MCF 10A (cell line): ENCODE measurements around the gene THRB. TPM values are rescaled to one million over a fixed set of nuclear protein-coding genes. Genes with fewer than 3 reads are reported as not detected.

Source experiments
- BruUV-seq: library from RNA; stranded (reverse); fragments of 400-500 nt; replicated peaks from 2 replicates; lab custom pipeline; 2021; lab: Mats Ljungman, UMichigan
- CTCF ChIA-PET: fragments of 300-600 bp; sonication (Branson Sonifier 250); formaldehyde crosslinking; extraction: SDS; loops from one replicate; lab custom pipeline; 2021; ENCODE audit warnings: antibody characterized with exemption, inconsistent platforms; lab: Yijun Ruan, JAX
- POLR2A ChIA-PET: fragments of 300-600, 350-650 bp; sonication (Branson Sonifier 250); formaldehyde crosslinking; extraction: SDS; loops from one replicate; lab custom pipeline; 2020; ENCODE audit warnings: antibody characterized with exemption, inconsistent platforms; lab: Yijun Ruan, JAX
- DNase-seq: peaks from one replicate; pipeline ENCODE4 v3.0.0-alpha.2; 2018; ENCODE audit not compliant: unreplicated experiment
- H3K27ac Mint-ChIP-seq: one replicate; pipeline ENCODE4 v1.8.0; 2022; ENCODE audit warnings: mild to moderate bottlenecking, low read depth, mixed read lengths; ENCODE audit not compliant: unreplicated experiment
- H3K27me3 Mint-ChIP-seq: one replicate; pipeline ENCODE4 v1.8.0; 2022; ENCODE audit warnings: mixed read lengths; ENCODE audit not compliant: insufficient read depth, unreplicated experiment
- H3K36me3 Mint-ChIP-seq: one replicate; pipeline ENCODE4 v1.8.0; 2022; ENCODE audit warnings: mild to moderate bottlenecking, moderate library complexity, mixed read lengths; ENCODE audit not compliant: insufficient read depth, unreplicated experiment
- H3K4me1 Mint-ChIP-seq: one replicate; pipeline ENCODE4 v1.8.0; 2022; ENCODE audit warnings: mixed read lengths; ENCODE audit not compliant: insufficient read depth, unreplicated experiment
- H3K4me3 Mint-ChIP-seq: one replicate; pipeline ENCODE4 v1.8.0; 2022; ENCODE audit warnings: mild to moderate bottlenecking, moderate library complexity, mixed read lengths; ENCODE audit not compliant: unreplicated experiment
- H3K9me3 Mint-ChIP-seq: one replicate; pipeline ENCODE4 v1.8.0; 2022; ENCODE audit warnings: mixed read lengths; ENCODE audit not compliant: unreplicated experiment
- intact Hi-C: fragments of 100-400 bp; cut with micrococcal nuclease; formaldehyde crosslinking; loops from 2 replicates; pipeline ENCODE4 v1.14.1; 2022
- total RNA-seq: library from RNA; stranded (reverse); gene quantifications from 2 replicates; pipeline ENCODE4 v1.2.3, GENCODE V29; 2022
- TF ChIP-seq, protein P1 (sequence below): fragments of 200-600 bp; IDR thresholded peaks from one replicate; pipeline ENCODE4 v1.8.0; 2022; ENCODE audit warnings: antibody characterized with exemption, mild to moderate bottlenecking; ENCODE audit not compliant: unreplicated experiment

Gene THRB
- total RNA-seq, 1 experiment from 2014 or later = 4.2 TPM

DNA sequence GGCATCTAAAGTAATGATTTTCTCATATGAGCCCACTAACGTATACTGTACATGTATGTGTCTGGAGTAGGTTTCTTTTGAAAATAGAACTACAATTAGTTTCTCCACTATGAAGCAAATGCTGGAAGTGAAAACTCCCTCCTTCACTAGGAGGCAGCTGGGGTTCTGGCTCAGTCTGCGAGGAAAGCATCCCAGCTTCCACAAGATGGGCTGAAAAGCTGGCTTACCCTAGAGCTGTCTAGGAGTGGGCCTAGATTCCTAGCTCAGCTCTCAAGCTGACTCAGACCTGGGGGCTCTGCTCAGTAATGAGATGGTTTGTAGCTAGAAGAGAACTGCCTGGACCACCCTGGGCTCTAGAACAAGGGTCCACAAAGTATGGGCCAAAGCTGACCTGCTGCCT is 268.3 kb downstream of the THRB start:
- POLR2A ChIA-PET = no interaction called here
- H3K9me3 Mint-ChIP-seq = no peaks in the 10 kb centered on the region
- TF ChIP-seq, protein P1, sequence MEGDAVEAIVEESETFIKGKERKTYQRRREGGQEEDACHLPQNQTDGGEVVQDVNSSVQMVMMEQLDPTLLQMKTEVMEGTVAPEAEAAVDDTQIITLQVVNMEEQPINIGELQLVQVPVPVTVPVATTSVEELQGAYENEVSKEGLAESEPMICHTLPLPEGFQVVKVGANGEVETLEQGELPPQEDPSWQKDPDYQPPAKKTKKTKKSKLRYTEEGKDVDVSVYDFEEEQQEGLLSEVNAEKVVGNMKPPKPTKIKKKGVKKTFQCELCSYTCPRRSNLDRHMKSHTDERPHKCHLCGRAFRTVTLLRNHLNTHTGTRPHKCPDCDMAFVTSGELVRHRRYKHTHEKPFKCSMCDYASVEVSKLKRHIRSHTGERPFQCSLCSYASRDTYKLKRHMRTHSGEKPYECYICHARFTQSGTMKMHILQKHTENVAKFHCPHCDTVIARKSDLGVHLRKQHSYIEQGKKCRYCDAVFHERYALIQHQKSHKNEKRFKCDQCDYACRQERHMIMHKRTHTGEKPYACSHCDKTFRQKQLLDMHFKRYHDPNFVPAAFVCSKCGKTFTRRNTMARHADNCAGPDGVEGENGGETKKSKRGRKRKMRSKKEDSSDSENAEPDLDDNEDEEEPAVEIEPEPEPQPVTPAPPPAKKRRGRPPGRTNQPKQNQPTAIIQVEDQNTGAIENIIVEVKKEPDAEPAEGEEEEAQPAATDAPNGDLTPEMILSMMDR = no peak

DNA sequence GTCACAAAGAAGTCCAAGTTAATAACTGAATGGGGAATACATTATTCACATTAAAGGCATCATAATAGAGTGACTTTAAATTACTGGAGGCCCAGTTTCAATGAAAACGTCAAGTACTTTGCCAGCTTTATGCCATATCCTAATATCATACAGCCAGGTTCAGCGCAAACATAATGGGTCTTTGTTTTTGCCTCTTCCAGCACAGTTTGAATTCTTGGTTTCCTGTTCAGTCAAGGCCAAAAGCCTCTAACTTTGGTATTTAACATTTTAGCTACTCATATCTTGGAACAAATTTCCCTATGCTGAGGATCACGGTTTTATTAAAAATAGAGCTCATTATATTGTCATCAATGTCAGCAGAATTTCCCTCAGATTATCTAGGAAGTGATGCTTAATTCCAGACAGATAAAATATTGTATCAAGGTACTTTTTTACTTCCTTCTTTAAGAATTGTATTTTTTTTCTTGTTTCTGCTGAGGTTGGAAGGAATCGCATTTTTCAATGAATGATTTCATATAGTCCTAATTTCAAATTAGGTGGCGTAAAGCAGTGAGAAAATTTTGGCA is 269.2 kb downstream of the THRB start:
- H3K27ac Mint-ChIP-seq = no peak overlapping the region
- H3K27me3 Mint-ChIP-seq = no peaks in the 10 kb centered on the region
- peaks cover 16% of the 10 kb centered on the region for H3K4me1 Mint-ChIP-seq
- intact Hi-C loops = no loop called here
- TF ChIP-seq, protein P1 = no peak
- DNase-seq = no peak
- H3K36me3 Mint-ChIP-seq = no peaks in the 10 kb centered on the region
- no TSS peak for BruUV-seq
- ChIA-PET POLR2A (interaction anchor here (0.6 kb wide), 1 partner anchor 148 kb away, joined by 4 read pairs; no protein-coding TSS in a partner anchor), CTCF (interaction anchor here (1.5 to 1.7 kb wide), 3 partner anchors 9 to 39 kb away, joined by 5 to 7 read pairs (median 6); no protein-coding TSS in a partner anchor)
- H3K9me3 Mint-ChIP-seq = no peaks in the 10 kb centered on the region
- no peak overlapping the region for H3K4me3 Mint-ChIP-seq

More for the DNA sequence above, 268.3 kb downstream of the THRB start:
- CTCF ChIA-PET = interaction anchor here (0.7 to 2.4 kb wide), 5 partner anchors 11 to 277 kb away, joined by 3 to 8 read pairs (median 4); no protein-coding TSS in a partner anchor
- DNase-seq = no peak
- Mint-ChIP-seq H3K4me1 (peaks cover 7% of the 10 kb centered on the region), H3K4me3 (no peak overlapping the region), H3K36me3 (no peaks in the 10 kb centered on the region), H3K27me3 (no peaks in the 10 kb centered on the region), H3K27ac (no peak overlapping the region)
- no TSS peak for BruUV-seq
- intact Hi-C loops = no loop called here

DNA sequence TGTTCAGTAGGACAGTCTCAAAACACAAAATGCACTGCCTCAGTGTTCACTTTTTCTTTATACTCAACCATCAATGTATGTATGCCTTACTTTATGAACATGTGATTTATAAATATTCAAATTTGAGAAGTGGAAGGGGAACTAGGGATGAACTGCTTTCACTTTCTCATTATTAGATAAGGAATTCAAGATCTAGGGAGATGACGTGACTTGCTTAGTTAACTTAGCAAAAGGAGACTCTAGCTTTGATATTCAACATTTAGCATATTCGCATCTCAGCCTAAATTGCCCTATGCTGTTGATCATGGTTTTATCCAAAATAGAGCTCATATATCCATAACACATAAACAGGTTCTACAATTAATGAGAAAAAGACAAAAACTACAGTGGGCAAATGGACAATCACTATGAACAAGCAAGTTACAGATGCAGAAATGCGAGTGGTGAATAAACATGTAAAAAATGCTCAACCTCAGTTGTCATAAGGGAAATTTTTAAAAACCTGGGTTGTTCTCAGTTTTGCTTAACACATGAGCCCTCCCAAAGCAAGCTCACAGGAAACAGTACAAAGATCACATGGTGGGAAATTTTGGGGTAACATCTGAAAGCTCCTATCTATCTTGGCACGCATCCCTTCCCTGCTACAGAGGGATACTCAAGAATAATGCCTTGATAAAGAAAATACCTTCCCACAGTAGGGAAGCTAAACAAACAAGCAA is 269.8 kb downstream of the THRB start:
- TF ChIP-seq, protein P1 = no peak
- no peak for DNase-seq
- POLR2A ChIA-PET = interaction anchor here (0.6 kb wide), 1 partner anchor 79 kb away, joined by 3 read pairs; no protein-coding TSS in a partner anchor
- intact Hi-C loops = no loop called here
- H3K4me3 Mint-ChIP-seq = no peak overlapping the region
- CTCF ChIA-PET = interaction anchor here (1.5 to 1.7 kb wide), 3 partner anchors 9 to 39 kb away, joined by 5 to 7 read pairs (median 6); no protein-coding TSS in a partner anchor
- no TSS peak for BruUV-seq
- no peak overlapping the region for H3K27ac Mint-ChIP-seq
- H3K27me3 Mint-ChIP-seq = no peaks in the 10 kb centered on the region
- no peaks in the 10 kb centered on the region for H3K9me3 Mint-ChIP-seq
- peaks cover 18% of the 10 kb centered on the region for H3K4me1 Mint-ChIP-seq
- no peaks in the 10 kb centered on the region for H3K36me3 Mint-ChIP-seq

DNA sequence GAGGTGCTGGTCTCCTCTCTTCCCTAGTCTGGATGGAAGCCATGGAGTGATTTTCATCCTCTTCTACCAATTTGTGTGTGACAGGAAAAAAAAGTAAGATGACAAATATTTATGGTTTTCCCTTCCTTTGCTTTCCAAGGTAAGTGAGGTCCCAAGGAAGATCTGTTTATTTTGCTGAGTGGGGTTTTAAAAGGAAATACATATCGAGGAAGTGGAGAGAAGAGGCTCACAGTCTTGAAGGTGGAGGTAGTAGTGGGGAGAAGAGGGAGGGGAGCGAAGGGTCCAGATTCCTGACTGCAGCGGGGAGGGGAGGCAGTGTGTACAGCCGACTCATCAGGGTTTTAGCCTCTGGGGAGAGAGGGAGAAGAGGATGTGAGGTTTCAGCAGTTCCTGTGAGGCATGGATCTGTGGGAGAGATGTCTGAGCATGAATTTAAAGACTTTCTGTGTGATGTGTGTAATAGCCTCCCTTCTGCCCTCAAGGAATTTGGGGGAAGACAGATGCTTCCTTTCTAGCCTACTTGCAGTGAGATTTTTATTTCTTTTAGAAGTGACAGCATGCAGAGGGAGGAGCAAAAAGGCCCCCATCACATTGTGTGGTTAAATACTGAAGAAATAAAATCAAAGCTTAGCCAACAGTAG is 272.4 kb downstream of the THRB start:
- no peaks in the 10 kb centered on the region for H3K27me3 Mint-ChIP-seq
- H3K4me3 Mint-ChIP-seq = no peak overlapping the region
- TF ChIP-seq, protein P1 = no peak
- ChIA-PET CTCF (interaction anchor here (0.8 to 1.4 kb wide), 3 partner anchors 15 to 458 kb away, joined by 5 to 6 read pairs (median 5); no protein-coding TSS in a partner anchor), POLR2A (no interaction called here)
- H3K4me1 Mint-ChIP-seq = peaks cover 18% of the 10 kb centered on the region
- no peak overlapping the region for H3K27ac Mint-ChIP-seq
- intact Hi-C loops = no loop called here
- no peak for DNase-seq
- no peaks in the 10 kb centered on the region for H3K9me3 Mint-ChIP-seq
- H3K36me3 Mint-ChIP-seq = no peaks in the 10 kb centered on the region
- no TSS peak for BruUV-seq
